PC-3 (cell line): ENCODE measurements around the gene OR8B8.

ENCODE experiments used
- EZH2 ChIP-seq: fragments of 300-600 bp; sonication (generic); IDR thresholded peaks from one replicate; pipeline ENCODE4 v1.6.1; 2017; ENCODE audit warnings: antibody characterized with exemption, mild to moderate bottlenecking, low read length; ENCODE audit not compliant: unreplicated experiment
- EZH2phosphoT487 ChIP-seq: fragments of 300-600 bp; sonication (generic); IDR thresholded peaks from 2 replicates; pipeline ENCODE4 v1.6.1; 2018; ENCODE audit warnings: mild to moderate bottlenecking, antibody characterized with exemption, low read length, borderline replicate concordance
- TF ChIP-seq, protein P1 (sequence below): fragments of 300-600 bp; sonication (generic); conservative IDR thresholded peaks from 2 replicates; pipeline ENCODE4 v1.5.1; 2017; ENCODE audit warnings: antibody characterized with exemption, low read depth, mild to moderate bottlenecking, low read length

DNA sequence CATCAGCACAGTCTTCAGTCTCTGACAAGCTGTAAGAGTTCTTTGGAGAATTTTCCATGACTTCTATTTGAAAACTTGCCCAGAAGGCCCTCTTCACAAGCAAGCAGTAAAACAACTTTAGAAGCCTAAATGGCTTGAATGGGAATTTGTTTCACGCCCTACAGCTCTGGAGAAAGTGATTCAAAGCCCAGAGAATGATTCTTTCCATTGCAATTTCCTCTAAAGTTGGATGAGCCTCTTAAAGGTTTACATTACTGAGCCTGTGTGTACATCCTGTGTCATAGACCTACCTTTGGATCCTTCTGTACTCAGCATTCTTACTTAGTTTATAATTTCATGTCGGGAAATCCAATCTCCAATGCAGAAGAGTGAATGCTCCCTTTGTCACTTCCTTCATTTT, 39.9 kb downstream of the OR8B8 start:
- TF ChIP-seq, protein P1, sequence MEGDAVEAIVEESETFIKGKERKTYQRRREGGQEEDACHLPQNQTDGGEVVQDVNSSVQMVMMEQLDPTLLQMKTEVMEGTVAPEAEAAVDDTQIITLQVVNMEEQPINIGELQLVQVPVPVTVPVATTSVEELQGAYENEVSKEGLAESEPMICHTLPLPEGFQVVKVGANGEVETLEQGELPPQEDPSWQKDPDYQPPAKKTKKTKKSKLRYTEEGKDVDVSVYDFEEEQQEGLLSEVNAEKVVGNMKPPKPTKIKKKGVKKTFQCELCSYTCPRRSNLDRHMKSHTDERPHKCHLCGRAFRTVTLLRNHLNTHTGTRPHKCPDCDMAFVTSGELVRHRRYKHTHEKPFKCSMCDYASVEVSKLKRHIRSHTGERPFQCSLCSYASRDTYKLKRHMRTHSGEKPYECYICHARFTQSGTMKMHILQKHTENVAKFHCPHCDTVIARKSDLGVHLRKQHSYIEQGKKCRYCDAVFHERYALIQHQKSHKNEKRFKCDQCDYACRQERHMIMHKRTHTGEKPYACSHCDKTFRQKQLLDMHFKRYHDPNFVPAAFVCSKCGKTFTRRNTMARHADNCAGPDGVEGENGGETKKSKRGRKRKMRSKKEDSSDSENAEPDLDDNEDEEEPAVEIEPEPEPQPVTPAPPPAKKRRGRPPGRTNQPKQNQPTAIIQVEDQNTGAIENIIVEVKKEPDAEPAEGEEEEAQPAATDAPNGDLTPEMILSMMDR, result no peak
- TF ChIP-seq EZH2phosphoT487, result no peak
- TF ChIP-seq EZH2, result no peak
